ENCODE measurements around the gene NFKBIL1.
A peak's percentile ranks its signal among the peaks of the same experiment; 100 is the strongest.

NFKBIL1 gene

DNA sequence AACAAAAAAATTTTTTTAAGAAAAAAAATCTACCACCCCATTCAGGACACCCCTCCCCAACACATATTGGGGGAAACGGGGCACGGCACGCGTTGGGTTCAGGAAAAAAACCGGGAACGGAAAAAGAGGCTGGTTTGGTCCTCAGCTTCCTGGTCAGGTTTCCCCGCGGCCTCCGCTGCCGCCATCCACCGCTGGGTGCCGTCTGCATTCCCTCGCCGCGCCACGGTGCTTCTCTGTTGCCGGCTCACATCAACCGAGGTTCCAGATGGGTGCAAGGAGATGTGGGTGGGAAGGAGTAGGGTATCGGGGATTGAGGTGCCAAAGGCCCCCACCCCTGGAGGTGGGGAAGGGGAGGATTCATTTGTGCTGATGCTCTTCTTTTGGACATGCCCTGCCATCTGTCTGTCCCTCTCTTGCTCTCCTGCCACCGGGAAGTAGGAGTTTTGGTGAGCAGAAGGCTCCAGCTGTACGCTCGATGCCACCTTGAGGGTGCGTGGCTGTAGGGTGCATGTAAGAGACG lies 12.8 kb upstream of the NFKBIL1 start:
- TF ChIP-seq, protein P1, sequence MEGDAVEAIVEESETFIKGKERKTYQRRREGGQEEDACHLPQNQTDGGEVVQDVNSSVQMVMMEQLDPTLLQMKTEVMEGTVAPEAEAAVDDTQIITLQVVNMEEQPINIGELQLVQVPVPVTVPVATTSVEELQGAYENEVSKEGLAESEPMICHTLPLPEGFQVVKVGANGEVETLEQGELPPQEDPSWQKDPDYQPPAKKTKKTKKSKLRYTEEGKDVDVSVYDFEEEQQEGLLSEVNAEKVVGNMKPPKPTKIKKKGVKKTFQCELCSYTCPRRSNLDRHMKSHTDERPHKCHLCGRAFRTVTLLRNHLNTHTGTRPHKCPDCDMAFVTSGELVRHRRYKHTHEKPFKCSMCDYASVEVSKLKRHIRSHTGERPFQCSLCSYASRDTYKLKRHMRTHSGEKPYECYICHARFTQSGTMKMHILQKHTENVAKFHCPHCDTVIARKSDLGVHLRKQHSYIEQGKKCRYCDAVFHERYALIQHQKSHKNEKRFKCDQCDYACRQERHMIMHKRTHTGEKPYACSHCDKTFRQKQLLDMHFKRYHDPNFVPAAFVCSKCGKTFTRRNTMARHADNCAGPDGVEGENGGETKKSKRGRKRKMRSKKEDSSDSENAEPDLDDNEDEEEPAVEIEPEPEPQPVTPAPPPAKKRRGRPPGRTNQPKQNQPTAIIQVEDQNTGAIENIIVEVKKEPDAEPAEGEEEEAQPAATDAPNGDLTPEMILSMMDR (conservative IDR thresholded peaks at IDR 0.05; ENCODE audit: low read depth) = no peak
- DNase-seq (ENCODE audit: low spot score) = no peak
- ChIA-PET POLR2A (ENCODE audit: low non-redundant PET) (no interaction called here), CTCF (no interaction called here)
- H3K27ac ChIP-seq = peak overlapping the region; percentile 32; the same call in 1 of the 2 replicates

DNA sequence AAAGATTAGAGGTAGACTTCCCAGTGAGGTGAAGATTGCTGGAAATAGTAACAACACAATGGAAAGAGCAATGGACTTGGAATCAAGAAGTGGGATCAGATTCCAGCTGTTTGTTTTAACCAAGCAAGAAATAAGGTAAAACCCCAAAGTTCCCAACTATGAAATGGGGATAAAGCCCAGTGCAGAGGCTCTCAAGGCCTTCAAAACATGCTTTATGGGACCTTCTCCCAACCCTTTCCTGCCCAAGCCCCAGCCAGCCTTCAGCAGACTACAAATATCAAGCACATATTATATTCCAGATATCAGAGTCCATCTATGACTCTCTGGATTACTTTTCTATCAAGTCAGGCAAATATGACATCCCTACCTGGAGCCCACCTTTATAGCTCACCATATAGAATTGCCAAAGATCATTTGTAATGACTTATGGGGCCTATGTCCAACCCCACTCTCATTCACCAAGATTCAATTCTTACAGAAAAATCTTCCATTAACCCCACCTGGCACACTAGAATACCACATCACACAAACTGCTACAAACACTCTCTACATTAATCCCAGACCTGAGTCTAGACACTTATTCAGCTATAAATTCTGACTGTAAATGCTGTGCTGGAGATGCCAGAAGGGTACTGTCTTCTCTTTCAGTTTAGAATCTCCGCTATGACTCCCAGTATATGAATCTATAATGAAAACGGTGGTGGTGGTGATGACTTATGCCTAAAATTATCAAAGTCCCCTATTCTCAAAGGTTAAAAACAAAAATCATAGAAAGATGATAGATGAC lies 11.7 kb upstream of the NFKBIL1 start:
- TF ChIP-seq, protein P1 (conservative IDR thresholded peaks at IDR 0.05; ENCODE audit: low read depth) = no peak
- no peak for DNase-seq (ENCODE audit: low spot score)
- CTCF ChIA-PET = interaction anchor here (0.6 kb wide), 1 partner anchor 11 kb away, joined by 4 read pairs; the partner anchor contains the start of gene ATP6V1G2
- POLR2A ChIA-PET (ENCODE audit: low non-redundant PET) = no interaction called here
- H3K27ac ChIP-seq = no peak overlapping the region

DNA sequence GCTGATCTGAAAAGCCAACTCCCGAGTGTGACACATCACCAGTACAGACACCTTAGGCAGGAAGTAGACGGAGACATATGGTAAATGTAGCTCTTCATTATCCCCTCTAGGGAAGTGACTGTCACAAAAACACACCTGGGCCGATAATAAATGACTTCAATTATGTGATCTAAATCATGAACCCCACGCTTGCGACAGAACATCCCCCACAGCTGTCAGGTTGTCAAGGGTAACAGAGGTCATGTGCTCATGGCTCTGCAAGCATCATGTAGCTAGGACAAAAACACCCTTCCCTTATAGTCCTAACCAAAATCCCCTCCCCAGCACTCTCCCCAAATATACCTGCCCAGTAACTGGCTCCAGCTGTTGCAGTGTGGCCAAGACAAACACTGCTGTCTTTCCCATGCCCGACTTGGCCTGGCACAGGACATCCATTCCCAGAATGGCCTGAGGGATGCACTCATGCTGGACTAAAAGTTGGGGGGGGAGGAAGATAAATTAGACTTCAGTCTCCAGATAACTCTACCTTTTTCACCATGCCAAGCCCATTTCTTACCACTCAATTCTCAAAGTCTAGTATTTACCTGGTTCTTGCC lies 8.5 kb upstream of the NFKBIL1 start:
- TF ChIP-seq, protein P1 (conservative IDR thresholded peaks at IDR 0.05; ENCODE audit: low read depth) = no peak
- ChIA-PET CTCF (interaction anchor here (1.0 kb wide), 1 partner anchor 59 kb away, joined by 4 read pairs; no protein-coding TSS in a partner anchor), POLR2A (ENCODE audit: low non-redundant PET) (interaction anchor here (0.6 kb wide), 1 partner anchor 61 kb away, joined by 3 read pairs; no protein-coding TSS in a partner anchor)
- H3K27ac ChIP-seq = no peak overlapping the region
- DNase-seq (ENCODE audit: low spot score) = no peak

DNA sequence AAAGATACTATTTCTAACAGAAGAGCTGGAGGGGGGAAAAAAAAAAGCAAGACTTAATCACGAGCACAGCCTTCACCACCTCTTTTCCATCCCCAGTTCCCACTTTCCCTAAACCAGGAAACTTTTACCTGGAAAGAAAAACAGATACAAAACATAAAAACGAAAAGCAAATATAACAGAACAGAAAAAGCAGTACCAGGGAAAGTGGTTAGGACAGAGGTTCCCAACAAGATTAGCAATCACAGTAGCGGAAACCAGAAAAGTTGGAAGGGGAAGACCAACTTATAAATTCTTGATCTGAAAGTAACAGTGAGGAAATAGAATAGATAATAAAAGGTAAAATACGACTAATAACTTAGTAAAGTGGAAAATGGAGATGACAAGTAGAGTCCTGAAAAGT lies 6.8 kb upstream of the NFKBIL1 start:
- ChIA-PET CTCF (interaction anchor here (1.7 kb wide), 1 partner anchor 40 kb away, joined by 5 read pairs; no protein-coding TSS in a partner anchor), POLR2A (ENCODE audit: low non-redundant PET) (no interaction called here)

DNA sequence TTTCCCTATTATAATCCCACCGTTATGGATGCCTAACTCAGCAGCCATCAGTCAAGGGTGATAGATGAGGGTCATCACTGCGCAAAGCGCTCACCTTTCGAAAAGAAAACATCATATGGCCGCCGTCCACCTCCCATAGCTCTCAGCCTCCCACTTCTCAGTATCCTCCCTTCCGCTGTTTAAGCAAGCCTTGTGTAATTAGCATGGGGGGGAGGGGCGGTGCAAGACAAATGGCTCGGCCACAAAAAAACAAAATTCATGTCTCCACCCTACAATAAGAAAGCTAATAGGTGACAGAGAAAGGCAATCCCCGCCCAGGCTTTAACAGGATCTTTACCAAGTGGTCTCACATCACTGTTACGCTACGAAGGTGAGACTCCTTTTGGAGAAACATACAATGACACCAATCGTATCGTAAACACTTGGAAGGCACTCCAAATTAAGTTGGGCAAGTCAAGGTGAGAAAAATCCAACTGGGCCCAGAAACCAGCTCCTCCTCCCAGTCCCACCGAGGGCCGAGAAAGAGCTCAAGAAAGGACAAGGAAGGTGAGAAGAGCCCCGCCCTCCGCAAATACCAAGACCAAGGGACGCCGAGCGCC lies 6.2 kb upstream of the NFKBIL1 start:
- peak; percentile 42 for DNase-seq (ENCODE audit: low spot score)
- peak overlapping the region; percentile 93 for H3K27ac ChIP-seq
- ChIA-PET POLR2A (ENCODE audit: low non-redundant PET) (interaction anchor here (0.5 to 0.8 kb wide), 2 partner anchors 138 to 699 kb away, joined by 3 to 4 read pairs; partner anchors contain the start of gene MICA), CTCF (interaction anchor here (0.6 to 1.7 kb wide), 6 partner anchors 39 to 347 kb away, joined by 3 to 5 read pairs (median 4); no protein-coding TSS in a partner anchor)
- TF ChIP-seq, protein P1 (conservative IDR thresholded peaks at IDR 0.05; ENCODE audit: low read depth) = no peak

More for the DNA sequence above, 6.8 kb upstream of the NFKBIL1 start:
- TF ChIP-seq, protein P1 (conservative IDR thresholded peaks at IDR 0.05; ENCODE audit: low read depth) = no peak
- DNase-seq (ENCODE audit: low spot score) = no peak
- H3K27ac ChIP-seq = peak overlapping the region; percentile 93
